H1 (cell line): ENCODE measurements around the gene LRRTM4. TPM values are rescaled to one million over a fixed set of nuclear protein-coding genes. Genes with fewer than 3 reads are reported as not detected.

Source experiments
- CTCF ChIA-PET: fragments of 300-600 bp; sonication (Branson Sonifier 250); formaldehyde crosslinking; loops from one replicate; lab custom pipeline; 2021; ENCODE audit not compliant: partially characterized antibody; lab: Charles Lee
- POLR2A ChIA-PET: fragments of 300-600 bp; sonication (Branson Sonifier 250); formaldehyde crosslinking; loops from one replicate; lab custom pipeline; 2021; ENCODE audit warnings: inconsistent platforms; ENCODE audit not compliant: partially characterized antibody; lab: Charles Lee
- DNase-seq, 2 experiments: peaks; one replicate each; pipeline versions ENCODE4 v3.0.0 to v3.0.0-alpha.2; 2010 to 2022; ENCODE audit warnings: low spot score in 2 of 2, low read depth in 1 of 2, mixed read lengths in 1 of 2
- FAIRE-seq: peaks from 2 replicates; lab custom pipeline; 2011; peaks lifted over from hg19 to GRCh38; lab: Jason Lieb, UNC
- H2AFZ ChIP-seq: 2 replicates; pipeline ENCODE4 v1.8.1; 2012; ENCODE audit warnings: low read length, inconsistent platforms
- H2AK5ac ChIP-seq: 2 replicates; pipeline ENCODE4 v1.6.1; 2013; ENCODE audit warnings: low read depth, low read length
- H2BK120ac ChIP-seq: replicated peaks from 2 replicates; pipeline ENCODE3; 2013; ENCODE audit warnings: low read depth, low read length, inconsistent platforms
- H2BK12ac ChIP-seq: 2 replicates; pipeline ENCODE4 v1.6.1; 2013; ENCODE audit warnings: low read depth, low read length
- H2BK15ac ChIP-seq: 2 replicates; pipeline ENCODE4 v1.6.1; 2013; ENCODE audit warnings: low read length
- H2BK20ac ChIP-seq: 2 replicates; pipeline ENCODE4 v1.6.1; 2013; ENCODE audit warnings: low read length
- H2BK5ac ChIP-seq: 2 replicates; pipeline ENCODE4 v1.6.1; 2013; ENCODE audit warnings: low read depth, low read length
- H3K14ac ChIP-seq: 2 replicates; pipeline ENCODE4 v1.6.1; 2013; ENCODE audit warnings: inconsistent platforms; ENCODE audit not compliant: insufficient read length
- H3K18ac ChIP-seq: 2 replicates; pipeline ENCODE4 v1.6.1; 2013; ENCODE audit warnings: low read length; ENCODE audit errors: extremely low read depth
- H3K23ac ChIP-seq: 2 replicates; pipeline ENCODE4 v1.6.1; 2013; ENCODE audit warnings: inconsistent platforms; ENCODE audit not compliant: insufficient read length
- H3K23me2 ChIP-seq: 2 replicates; pipeline ENCODE4 v1.6.1; 2013; ENCODE audit warnings: low read depth, low read length
- H3K27ac ChIP-seq: 2 replicates; pipeline ENCODE4 v1.6.1; 2011; ENCODE audit warnings: low read depth, low read length, inconsistent platforms
- H3K27me3 ChIP-seq, 4 experiments: replicated peaks in 1 of 4; 1 replicate in 1 of 4; 2 replicates in 3 of 4; pipeline versions ENCODE4 v1.6.1 to v1.8.1; 2011 to 2013; ENCODE audit warnings: low read length in 3 of 4, mild to moderate bottlenecking in 3 of 4, inconsistent platforms in 2 of 4, mixed read lengths in 2 of 4, moderate library complexity in 1 of 4; ENCODE audit not compliant: control insufficient read depth in 3 of 4, insufficient read depth in 3 of 4; ENCODE audit errors: extremely low read depth in 1 of 4
- H3K36me3 ChIP-seq, 4 experiments: 2 replicates each; pipeline versions ENCODE4 v1.6.1 to v1.8.1; 2011 to 2013; ENCODE audit warnings: mild to moderate bottlenecking in 4 of 4, low read length in 3 of 4, moderate library complexity in 2 of 4, control low read depth in 1 of 4, inconsistent platforms in 1 of 4; ENCODE audit not compliant: insufficient read depth in 4 of 4, control insufficient read depth in 2 of 4
- H3K4ac ChIP-seq: replicated peaks from 2 replicates; pipeline ENCODE3; 2013; ENCODE audit warnings: low read length, low read depth, mixed read lengths, inconsistent platforms; ENCODE audit not compliant: insufficient read length
- H3K4me1 ChIP-seq, 4 experiments: replicated peaks in 1 of 4; 1 replicate in 1 of 4; 2 replicates in 3 of 4; pipeline versions ENCODE4 v1.6.1 to v1.8.1; 2011 to 2013; ENCODE audit warnings: low read length in 3 of 4, inconsistent platforms in 2 of 4, mixed read lengths in 1 of 4; ENCODE audit not compliant: insufficient read depth in 4 of 4, control insufficient read depth in 3 of 4
- H3K4me2 ChIP-seq, 2 experiments: 2 replicates each; pipeline versions ENCODE4 v1.6.1 to v1.8.1; 2011 to 2013; ENCODE audit warnings: low read depth in 2 of 2, low read length in 2 of 2, control low read depth in 1 of 2, inconsistent platforms in 1 of 2, mild to moderate bottlenecking in 1 of 2; ENCODE audit not compliant: insufficient read depth in 1 of 2
- H3K4me3 ChIP-seq, 4 experiments: fragments of 200-600, 300-600 bp in 1 of 4; sonication (generic), shearing (Covaris generic), sonication (Bioruptor Twin) in 1 of 4; 2 replicates each; pipeline versions ENCODE4 v1.5.1 to v1.8.1; 2011 to 2016; ENCODE audit warnings: low read length in 4 of 4, low read depth in 3 of 4, control low read depth in 2 of 4, inconsistent platforms in 2 of 4, mild to moderate bottlenecking in 2 of 4, mixed read lengths in 1 of 4, moderate library complexity in 1 of 4; ENCODE audit not compliant: insufficient read depth in 2 of 4; ENCODE audit errors: extremely low read depth in 1 of 4
- H3K56ac ChIP-seq: replicated peaks from 2 replicates; pipeline ENCODE3; 2013; ENCODE audit warnings: low read depth, mild to moderate bottlenecking, mixed read lengths, low read length, inconsistent platforms; ENCODE audit not compliant: insufficient read length
- H3K79me1 ChIP-seq: 2 replicates; pipeline ENCODE4 v1.6.1; 2013; ENCODE audit warnings: low read depth, low read length, control low read depth
- H3K79me2 ChIP-seq, 2 experiments: 2 replicates each; pipeline versions ENCODE4 v1.6.1 to v1.8.1; 2012 to 2013; ENCODE audit warnings: low read length in 2 of 2, mild to moderate bottlenecking in 2 of 2, inconsistent platforms in 1 of 2; ENCODE audit not compliant: insufficient read depth in 2 of 2, control insufficient read depth in 1 of 2
- H3K9ac ChIP-seq, 4 experiments: replicated peaks in 1 of 4; 1 replicate in 1 of 4; 2 replicates in 3 of 4; pipeline versions ENCODE4 v1.6.1 to v1.8.1; 2011 to 2013; ENCODE audit warnings: low read depth in 3 of 4, low read length in 3 of 4, control low read depth in 2 of 4, mild to moderate bottlenecking in 2 of 4, moderate library complexity in 2 of 4, inconsistent platforms in 1 of 4; ENCODE audit errors: extremely low read depth in 1 of 4
- H3K9me3 ChIP-seq, 2 experiments: 2 replicates each; pipeline versions ENCODE4 v1.6.1 to v1.8.1; 2012 to 2013; ENCODE audit warnings: mild to moderate bottlenecking in 2 of 2, moderate library complexity in 2 of 2, control low read depth in 1 of 2, inconsistent platforms in 1 of 2, low read depth in 1 of 2, low read length in 1 of 2, mixed read lengths in 1 of 2; ENCODE audit not compliant: insufficient read depth in 2 of 2
- H4K20me1 ChIP-seq, 2 experiments: replicated peaks in 1 of 2; 2 replicates each; pipeline versions ENCODE3 to v1.8.1; 2011 to 2013; ENCODE audit warnings: inconsistent platforms in 2 of 2, low read length in 2 of 2, mild to moderate bottlenecking in 1 of 2; ENCODE audit not compliant: insufficient read depth in 2 of 2, control insufficient read depth in 1 of 2
- H4K5ac ChIP-seq: 2 replicates; pipeline ENCODE4 v1.6.1; 2013; ENCODE audit warnings: low read length, low read depth, mixed read lengths, inconsistent platforms; ENCODE audit not compliant: insufficient read length
- H4K8ac ChIP-seq: 2 replicates; pipeline ENCODE4 v1.8.0; 2013; ENCODE audit warnings: mild to moderate bottlenecking, moderate library complexity, low read length, inconsistent platforms; ENCODE audit not compliant: insufficient read depth; ENCODE audit errors: extremely low read depth
- H4K91ac ChIP-seq: replicated peaks from 2 replicates; pipeline ENCODE3; 2013; ENCODE audit warnings: low read length, mixed read lengths, inconsistent platforms; ENCODE audit not compliant: insufficient read length
- ASH2L ChIP-seq: fragments of 200-600, 300-600 bp; sonication (generic); IDR thresholded peaks from one replicate; pipeline ENCODE4 v1.7.1; 2017; ENCODE audit warnings: low read length
- CEBPB ChIP-seq: IDR thresholded peaks from 2 replicates; pipeline ENCODE4 v1.6.1; 2012; ENCODE audit warnings: low read depth, low read length
- CHD2 ChIP-seq: IDR thresholded peaks from 2 replicates; pipeline ENCODE4 v1.6.1; 2012; ENCODE audit warnings: low read length, improper control_type of control experiment
- EZH2 ChIP-seq: fragments of 200-600 bp; sonication (generic); IDR thresholded peaks from 2 replicates; pipeline ENCODE4 v1.7.1; 2012; ENCODE audit warnings: low read depth, mild to moderate bottlenecking, moderate library complexity, low read length, inconsistent platforms; ENCODE audit not compliant: severe bottlenecking
- GTF2F1 ChIP-seq: IDR thresholded peaks from 2 replicates; pipeline ENCODE4 v1.6.1; 2012; ENCODE audit warnings: low read depth, low read length, improper control_type of control experiment, borderline replicate concordance
- HDAC2 ChIP-seq, 2 experiments: fragments of 300-600 bp in 1 of 2; sonication (generic) in 1 of 2; IDR thresholded peaks; 2 replicates each; pipeline ENCODE4 v1.6.1; 2011 to 2012; ENCODE audit warnings: low read depth in 2 of 2, low read length in 2 of 2, mild to moderate bottlenecking in 2 of 2, moderate library complexity in 2 of 2, borderline replicate concordance in 1 of 2, inconsistent platforms in 1 of 2
- NRF1 ChIP-seq: IDR thresholded peaks from 2 replicates; pipeline ENCODE4 v1.6.1; 2011; ENCODE audit warnings: mild to moderate bottlenecking, low read depth, low read length, improper control_type of control experiment
- SIN3A ChIP-seq, 2 experiments: IDR thresholded peaks in 1 of 2; conservative IDR thresholded peaks in 1 of 2; 2 replicates each; pipeline ENCODE4 v1.6.1; 2011 to 2012; ENCODE audit warnings: low read length in 2 of 2, improper control_type of control experiment in 1 of 2, low read depth in 1 of 2, mild to moderate bottlenecking in 1 of 2
- SP2 ChIP-seq: IDR thresholded peaks from 2 replicates; pipeline ENCODE4 v1.6.1; 2012; ENCODE audit warnings: mild to moderate bottlenecking, low read length, inconsistent platforms
- SUZ12 ChIP-seq: fragments of 200-600 bp; sonication (generic); IDR thresholded peaks from 2 replicates; pipeline ENCODE4 v1.6.1; 2012; ENCODE audit warnings: mild to moderate bottlenecking, inconsistent platforms, low read length, moderate library complexity, mixed read lengths
- WGBS, 2 experiments: shearing (Covaris generic) in 1 of 2; methylation state at CpG; one replicate each; pipeline versions ENCODE4 v1.1.6 to v1.1.7; 2013 to 2015; ENCODE audit warnings: low lambda C conversion rate in 2 of 2, mixed read lengths in 2 of 2, inconsistent platforms in 1 of 2, low coverage in 1 of 2, missing lambda C conversion rate in 1 of 2; ENCODE audit not compliant: insufficient replicate concordance in 2 of 2, insufficient coverage in 1 of 2, insufficient read length in 1 of 2; ENCODE audit errors: extremely low coverage in 1 of 2, missing lambda C conversion rate in 1 of 2; 5-methylcytosine and 5-hydroxymethylcytosine counted together
- polyA plus RNA-seq, 7 experiments: library from polyadenylated mRNA; depleted of rRNA in 3 of 7; stranded (reverse) in 5 of 7; unstranded in 2 of 7; fragments of >200 nt in 5 of 7; fragments of 200-250 nt in 2 of 7; gene quantifications; 1 replicate in 5 of 7; 2 replicates in 1 of 7; 4 replicates in 1 of 7; pipeline versions ENCODE4 v1.2.1 to v1.2.3, GENCODE V29; 2011 to 2013; ENCODE audit warnings: missing spikeins in 2 of 7, mixed read lengths in 2 of 7
- total RNA-seq: library from RNA; stranded (reverse); fragmentation: NEBNext Ultra II Directional; extraction: Animal tissue kit (Norgen Biotek cat#: 25700); gene quantifications from 2 replicates; pipeline ENCODE4 v1.2.1, GENCODE V29; 2021
- TF ChIP-seq, protein P1 (sequence below): IDR thresholded peaks from 2 replicates; pipeline ENCODE4 v1.6.1; 2012; ENCODE audit warnings: inconsistent platforms

Gene LRRTM4
- total and polyA plus RNA-seq, 2 of the 8 experiments (the other 6 are each of a cell fraction or from before 2014, with no cell fraction given): 3.6 to 9.5 TPM

DNA sequence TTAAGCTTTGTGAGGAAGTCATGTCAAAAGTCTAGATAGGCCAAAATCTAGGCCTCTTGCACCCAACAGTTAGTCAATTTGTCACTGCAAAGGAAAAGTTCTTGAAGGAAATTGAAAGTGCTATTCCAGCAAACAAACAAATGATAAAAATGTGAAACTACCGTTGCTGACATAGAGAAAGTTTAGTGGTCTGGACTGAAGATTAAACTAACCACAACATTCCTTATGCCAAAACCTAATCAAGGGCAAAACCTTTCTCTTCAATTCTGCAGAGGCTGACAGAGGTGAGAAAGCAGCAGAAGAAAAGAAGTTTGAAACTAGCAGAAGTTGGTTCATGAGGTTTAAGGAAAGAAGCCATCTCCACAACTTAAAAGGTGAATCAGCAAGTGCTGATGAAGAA lies 44.0 kb upstream of the LRRTM4 start:
- Histone ChIP-seq H4K5ac (no peak overlapping the region), H3K36me3 (no peaks in the 10 kb centered on the region), H2BK12ac (no peak overlapping the region), H4K20me1 (no peaks in the 10 kb centered on the region), H3K4me3 (no peak overlapping the region), H3K79me1 (no peaks in the 10 kb centered on the region; the same call in 1 of the 2 replicates), H3K4ac (no peak overlapping the region), H3K27ac (no peak overlapping the region), H2AK5ac (no peak overlapping the region), H3K4me2 (no peak overlapping the region), H2BK20ac (no peak overlapping the region), H3K23ac (no peak overlapping the region), H3K23me2 (no peaks in the 10 kb centered on the region), H4K91ac (no peak overlapping the region), H3K4me1 (no peaks in the 10 kb centered on the region), H3K79me2 (no peaks in the 10 kb centered on the region), H2BK5ac (no peak overlapping the region), H3K9me3 (no peaks in the 10 kb centered on the region), H2AFZ (no peak overlapping the region), H2BK15ac (no peak overlapping the region), H3K9ac (no peak overlapping the region), H3K14ac (no peak overlapping the region), H2BK120ac (no peak overlapping the region), H3K27me3 (no peaks in the 10 kb centered on the region), H4K8ac (no peak overlapping the region), H3K56ac (no peak overlapping the region), H3K18ac (no peak overlapping the region)
- 90% methylated on average over 1 of the region's 1 CpG; no CpG with 5 or more reads in 1 of the 2 experiments for whole genome bisulfite sequencing, 2 experiments
- no peak for DNase-seq
- no peak for TF ChIP-seq SIN3A (conservative IDR thresholded peaks at IDR 0.05 in 1 of 2, IDR thresholded peaks at IDR 0.05 in 1 of 2; ENCODE audit: low read depth in 1 of 2, low read length in 2 of 2)
- no peak for TF ChIP-seq GTF2F1
- TF ChIP-seq, protein P1, sequence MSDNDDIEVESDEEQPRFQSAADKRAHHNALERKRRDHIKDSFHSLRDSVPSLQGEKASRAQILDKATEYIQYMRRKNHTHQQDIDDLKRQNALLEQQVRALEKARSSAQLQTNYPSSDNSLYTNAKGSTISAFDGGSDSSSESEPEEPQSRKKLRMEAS: no peak
- no peak for TF ChIP-seq HDAC2 (IDR thresholded peaks at IDR 0.05; ENCODE audit: borderline replicate concordance in 1 of 2, low read depth in 2 of 2, low read length in 2 of 2)
- no peak for TF ChIP-seq SUZ12
- TF ChIP-seq CHD2: no peak
- TF ChIP-seq NRF1: no peak
- TF ChIP-seq ASH2L: no peak
- TF ChIP-seq EZH2: no peak
- no peak for TF ChIP-seq SP2
- no peak for TF ChIP-seq CEBPB
- ChIA-PET POLR2A (no interaction called here), CTCF (interaction anchor here (0.5 to 1.3 kb wide), 2 partner anchors 22 to 505 kb away, joined by 3 to 5 read pairs; no protein-coding TSS in a partner anchor)
- FAIRE-seq: peak; percentile 55
